Endothelial cell of umbilical vein (primary cell): ENCODE results near the gene PRSS53. TPM values are rescaled to one million over a fixed set of nuclear protein-coding genes. Genes with fewer than 3 reads are reported as not detected.

ENCODE experiments used
- BruUV-seq: library from RNA; stranded (reverse); fragments of 400-500 nt; replicated peaks from 2 replicates; lab custom pipeline; 2021; lab: Mats Ljungman, UMichigan
- CTCF ChIA-PET: fragments of 300-600, 350-600 bp; sonication (Branson Sonifier 250); formaldehyde crosslinking; loops from one replicate; lab custom pipeline; 2021; ENCODE audit warnings: antibody characterized with exemption, inconsistent platforms; lab: Charles Lee
- POLR2A ChIA-PET: fragments of 300-600, 350-600 bp; sonication (Branson Sonifier 250); formaldehyde crosslinking; loops from one replicate; lab custom pipeline; 2021; ENCODE audit warnings: antibody characterized with exemption, inconsistent platforms; lab: Charles Lee
- DNase-seq: peaks from one replicate; pipeline ENCODE4 v3.0.0-alpha.2; 2011; ENCODE audit warnings: low read depth, low spot score
- FAIRE-seq: peaks from 2 replicates; lab custom pipeline; 2011; peaks lifted over from hg19 to GRCh38; lab: Jason Lieb, UNC
- H2AFZ ChIP-seq: 2 replicates; pipeline ENCODE4 v1.6.0; 2012; ENCODE audit warnings: low read depth, low read length, control low read depth, inconsistent platforms
- H3K27ac ChIP-seq: 2 replicates; pipeline ENCODE4 v1.5.1; 2011; ENCODE audit warnings: low read depth, mild to moderate bottlenecking, control low read depth, low read length, moderate library complexity; ENCODE audit not compliant: insufficient read depth
- H3K27me3 ChIP-seq, 2 experiments: 2 replicates each; pipeline versions ENCODE4 v1.6.0 to v1.6.1; 2011; ENCODE audit warnings: low read length in 2 of 2, mixed read lengths in 1 of 2; ENCODE audit not compliant: control insufficient read depth in 2 of 2, insufficient read depth in 2 of 2
- H3K36me3 ChIP-seq, 2 experiments: 2 replicates in 1 of 2; 3 replicates in 1 of 2; pipeline ENCODE4 v1.5.1; 2011; ENCODE audit warnings: low read length in 2 of 2, mild to moderate bottlenecking in 1 of 2, moderate library complexity in 1 of 2; ENCODE audit not compliant: control insufficient read depth in 2 of 2, insufficient read depth in 2 of 2; ENCODE audit errors: extremely low read depth in 1 of 2
- H3K4me1 ChIP-seq: 3 replicates; pipeline ENCODE4 v1.5.1; 2011; ENCODE audit warnings: mild to moderate bottlenecking, low read length; ENCODE audit not compliant: control insufficient read depth, insufficient read depth; ENCODE audit errors: extremely low read depth
- H3K4me2 ChIP-seq: 2 replicates; pipeline ENCODE4 v1.6.1; 2011; ENCODE audit warnings: low read length, control low read depth, mixed read lengths; ENCODE audit not compliant: insufficient read depth
- H3K4me3 ChIP-seq, 3 experiments: fragments of 200-600 bp in 1 of 3; sonication (generic), shearing (Covaris generic) in 1 of 3; replicated peaks in 1 of 3; 2 replicates each; pipeline ENCODE4 v1.5.1; 2011 to 2016; ENCODE audit warnings: control low read depth in 3 of 3, low read length in 3 of 3, mild to moderate bottlenecking in 2 of 3, inconsistent platforms in 1 of 3, low read depth in 1 of 3, moderate library complexity in 1 of 3; ENCODE audit not compliant: insufficient read depth in 1 of 3
- H3K79me2 ChIP-seq: 2 replicates; pipeline ENCODE4 v1.6.0; 2012; ENCODE audit warnings: low read length, inconsistent platforms; ENCODE audit not compliant: control insufficient read depth, insufficient read depth
- H3K9ac ChIP-seq: replicated peaks from 2 replicates; pipeline ENCODE3; 2011; ENCODE audit warnings: low read length, control low read depth; ENCODE audit not compliant: insufficient read depth; ENCODE audit errors: extremely low read depth
- H3K9me1 ChIP-seq: replicated peaks from 3 replicates; pipeline ENCODE4 v1.6.0; 2011; ENCODE audit warnings: mild to moderate bottlenecking, low read length; ENCODE audit not compliant: control insufficient read depth, insufficient read depth; ENCODE audit errors: extremely low read depth
- H3K9me3 ChIP-seq: replicated peaks from 2 replicates; pipeline ENCODE4 v1.5.1; 2012; ENCODE audit warnings: low read length, inconsistent platforms; ENCODE audit not compliant: control insufficient read depth, insufficient read depth
- H4K20me1 ChIP-seq: replicated peaks from 2 replicates; pipeline ENCODE3; 2011; ENCODE audit warnings: mild to moderate bottlenecking, low read length; ENCODE audit not compliant: control insufficient read depth, insufficient read depth; ENCODE audit errors: extremely low read depth
- CTCF ChIP-seq, 2 donors: IDR thresholded peaks; 1 replicate in 1 of 2; 2 replicates in 1 of 2; pipeline ENCODE4 v1.5.1; 2011; ENCODE audit warnings: low read length in 2 of 2, mild to moderate bottlenecking in 2 of 2, moderate library complexity in 2 of 2, control low read depth in 1 of 2, inconsistent platforms in 1 of 2, low read depth in 1 of 2; ENCODE audit not compliant: insufficient read depth in 1 of 2; ENCODE audit errors: extremely low read depth in 1 of 2
- EZH2 ChIP-seq: IDR thresholded peaks from 2 replicates; pipeline ENCODE4 v1.6.1; 2012; ENCODE audit warnings: borderline replicate concordance, low read depth, mild to moderate bottlenecking, moderate library complexity, low read length, inconsistent platforms; ENCODE audit not compliant: severe bottlenecking
- FOS ChIP-seq: IDR thresholded peaks from 2 replicates; pipeline ENCODE4 v1.6.1; 2011; ENCODE audit warnings: mild to moderate bottlenecking, low read length, moderate library complexity, borderline replicate concordance; ENCODE audit not compliant: insufficient read depth
- GATA2 ChIP-seq: IDR thresholded peaks from 2 replicates; pipeline ENCODE4 v1.7.0; 2011; ENCODE audit warnings: low read depth, mild to moderate bottlenecking, moderate library complexity, mixed read lengths, low read length; ENCODE audit not compliant: insufficient read length, insufficient read depth
- JUN ChIP-seq: IDR thresholded peaks from 2 replicates; pipeline ENCODE4 v1.6.1; 2011; ENCODE audit warnings: borderline replicate concordance, low read depth; ENCODE audit not compliant: insufficient read length, insufficient read depth
- MAX ChIP-seq: IDR thresholded peaks from 2 replicates; pipeline ENCODE4 v1.6.1; 2011; ENCODE audit not compliant: insufficient read depth, insufficient read length
- MYC ChIP-seq: IDR thresholded peaks from one replicate; pipeline ENCODE4 v1.6.1; 2011; ENCODE audit warnings: mild to moderate bottlenecking, low read depth, low read length
- POLR2A ChIP-seq: IDR thresholded peaks from 2 replicates; pipeline ENCODE4 v1.6.1; 2012; ENCODE audit warnings: low read depth, mild to moderate bottlenecking, control low read depth, low read length
- POLR2AphosphoS5 ChIP-seq: IDR thresholded peaks from 2 replicates; pipeline ENCODE4 v1.6.1; 2012; ENCODE audit warnings: low read depth, mild to moderate bottlenecking, control low read depth, low read length, moderate library complexity; ENCODE audit not compliant: insufficient read depth
- dilution Hi-C: fragments of 300-500 bp; cut with MboI; formaldehyde crosslinking; loops from one replicate; pipeline ENCODE4 v1.15.0; 2019; ENCODE audit warnings: low sequenced_read_pairs; ENCODE audit not compliant: extremely low pct_ligation_motif_present
- intact Hi-C: fragments of 100-400 bp; cut with micrococcal nuclease; formaldehyde crosslinking; loops from one replicate; pipeline ENCODE4 v1.10.0; 2022
- polyA plus RNA-seq, 4 experiments: library from polyadenylated mRNA; depleted of rRNA in 3 of 4; stranded (reverse) in 3 of 4; unstranded in 1 of 4; fragments of >200 nt; gene quantifications; 2 replicates each; pipeline versions ENCODE4 v1.2.1 to v1.2.3, GENCODE V29; 2011 to 2012; ENCODE audit warnings: missing spikeins in 1 of 4
- total RNA-seq: library from RNA; stranded (reverse); gene quantifications from 2 replicates; pipeline ENCODE4 v1.2.3, GENCODE V29; 2021

Gene PRSS53
- total and polyA plus RNA-seq, 2 donors (not counting 3 experiments of a cell fraction or from before 2014, with no cell fraction given) = 2.8 to 3.5 TPM

- CTCF ChIA-PET = interaction anchor here (1.1 to 6.5 kb wide), 4 partner anchors 18 to 108 kb away, joined by 3 to 66 read pairs (median 6); partner anchors contain the start of genes HSD3B7, ZNF646 and ZNF668
- Histone ChIP-seq H3K4me3 (no peak overlapping the region), H3K27me3 (no peaks in the 10 kb centered on the region), H4K20me1 (no peaks in the 10 kb centered on the region), H3K4me2 (no peak overlapping the region), H3K27ac (no peak overlapping the region), H3K9me3 (no peaks in the 10 kb centered on the region), H3K9ac (no peak overlapping the region), H3K36me3 (peaks cover 2 to 6% of the 10 kb centered on the region in 2 experiments), H2AFZ (no peak overlapping the region), H3K4me1 (peaks cover 3% of the 10 kb centered on the region), H3K9me1 (no peaks in the 10 kb centered on the region), H3K79me2 (peaks cover 10% of the 10 kb centered on the region)
- intact Hi-C loops (no loop called here), dilution Hi-C loops (no loop called here)
- DNase-seq = no peak
- POLR2A ChIA-PET = interaction anchor here (0.6 kb wide), 1 partner anchor 94 kb away, joined by 3 read pairs; no protein-coding TSS in a partner anchor
- FAIRE-seq = no peak
- BruUV-seq = no TSS peak
- TF ChIP-seq GATA2 (no peak), MAX (no peak), EZH2 (no peak), POLR2AphosphoS5 (no peak), FOS (no peak), JUN (no peak), POLR2A (no peak), MYC (no peak), CTCF (IDR thresholded peaks at IDR 0.05; ENCODE audit: extremely low read depth in 1 of 2, insufficient read depth in 1 of 2, low read depth in 1 of 2, low read length in 2 of 2) (no peak)
Observed at GRCh38 chr16:31092330-31092729, 3.6 kb upstream of the PRSS53 start.
